CD1c-positive myeloid dendritic cell (primary cell): Measurements from ENCODE around the gene IL23A.
A peak's percentile ranks its signal among the peaks of the same experiment; 100 is the strongest.
"Not testable (repeated sequence)": the region's sequence is repeated elsewhere in the genome, so short reads cannot be mapped to it uniquely, and the experiment has no call there.

Experiments used
- DNase-seq: peaks from one replicate; pipeline ENCODE4 v3.0.0-alpha.2; 2016; ENCODE audit errors: extremely low spot score

IL23A gene

GRCh38 chr12:56326126-56326525 lies 12.6 kb upstream of the IL23A start:
- no peak for DNase-seq

- no peak for DNase-seq
Measured at GRCh38 chr12:56326533-56326932, 12.2 kb upstream of the IL23A start.

GRCh38 chr12:56330936-56331490 lies 7.7 kb upstream of the IL23A start:
- DNase-seq = no peak

- DNase-seq = no peak
Measured at GRCh38 chr12:56332512-56333196, 6.0 kb upstream of the IL23A start.

- DNase-seq = no peak
Measured at GRCh38 chr12:56333197-56333678, 5.4 kb upstream of the IL23A start.

GRCh38 chr12:56333679-56334489 lies 4.8 kb upstream of the IL23A start, which contains the start of gene PAN2:
PAN2 (minus strand) TSS chr12:56334000; CDS start chr12:56333094, 906 bp downstream.
- peak; percentile 96 for DNase-seq

- no peak for DNase-seq
Measured at GRCh38 chr12:56334490-56334793, 4.2 kb upstream of the IL23A start.

- not testable (repeated sequence) for DNase-seq
Measured at GRCh38 chr12:56335527-56335926, 3.2 kb upstream of the IL23A start.

- DNase-seq = peak; percentile 86
Measured at GRCh38 chr12:56336361-56337167, 2.1 kb upstream of the IL23A start.

GRCh38 chr12:56337753-56338251 lies 882 bp upstream of the IL23A start:
- DNase-seq = peak; percentile 38

GRCh38 chr12:56339158-56339422 lies 406 bp downstream of the IL23A start:
- DNase-seq = no peak

GRCh38 chr12:56341616-56342015 lies 2.9 kb downstream of the IL23A start:
- no peak for DNase-seq

GRCh38 chr12:56342290-56342689 lies 3.6 kb downstream of the IL23A start:
- not testable (repeated sequence) for DNase-seq

- peak; percentile 9 for DNase-seq
Measured at GRCh38 chr12:56346675-56347074, 8.0 kb downstream of the IL23A start.

- DNase-seq = not testable (repeated sequence)
Measured at GRCh38 chr12:56347255-56347654, 8.6 kb downstream of the IL23A start.

GRCh38 chr12:56348776-56349175 lies 10.1 kb downstream of the IL23A start:
- no peak for DNase-seq

GRCh38 chr12:56350662-56351061 lies 12.0 kb downstream of the IL23A start:
- no peak for DNase-seq

GRCh38 chr12:56351325-56351724 lies 12.6 kb downstream of the IL23A start:
- no peak for DNase-seq

GRCh38 chr12:56358836-56359532 lies 20.3 kb downstream of the IL23A start:
- DNase-seq = peak; percentile 61

GRCh38 chr12:56359851-56360767 lies 21.4 kb downstream of the IL23A start, which contains the start of gene STAT2:
STAT2 (minus strand) TSS chr12:56360107; CDS start chr12:56356571, 3,536 bp downstream.
- DNase-seq = peak; percentile 99
